HG03095 (cell line): Measurements from ENCODE around the gene TP53TG3B.
"Not testable (repeated sequence)": the region's sequence is repeated elsewhere in the genome, so short reads cannot be mapped to it uniquely, and the experiment has no call there.

Experiments
- ATAC-seq: cut with Tn5 transposase; IDR thresholded peaks from one replicate; pipeline ENCODE4 v1.9.1; 2021; ENCODE audit warnings: moderate library complexity; ENCODE audit not compliant: unreplicated experiment

The TP53TG3B gene, protein sequence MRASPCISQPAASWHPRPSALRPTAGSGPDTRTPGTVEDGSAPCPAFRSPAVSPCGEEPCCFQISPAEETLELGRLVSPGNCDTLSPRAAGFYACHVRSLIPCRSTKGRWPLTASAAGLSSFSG

DNA sequence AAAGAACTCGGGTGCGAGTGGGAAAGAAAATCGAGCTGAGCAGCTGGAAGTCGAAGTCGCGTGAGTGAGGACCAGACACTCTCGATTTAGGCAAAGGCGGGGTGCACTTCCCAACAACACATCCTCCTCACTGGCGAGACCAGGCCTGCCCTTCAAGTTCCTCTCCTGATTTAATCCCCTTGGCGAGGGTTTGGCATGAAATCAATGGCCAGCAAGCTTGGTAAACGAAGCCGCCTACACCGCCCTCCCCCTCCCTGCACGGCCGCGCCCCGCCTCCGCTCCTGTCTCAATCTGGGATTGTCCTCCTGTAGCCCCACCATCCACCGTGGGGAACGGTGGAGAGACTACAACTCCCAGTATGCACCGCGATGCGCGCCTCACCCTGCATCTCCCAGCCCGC lies at the start of gene TP53TG3B:
Gene TP53TG3B (plus strand): TSS at position 301 of the 400 bp plus-strand sequence. CDS start 68 bp downstream, at position 369.
- ATAC-seq: not testable (repeated sequence)

DNA sequence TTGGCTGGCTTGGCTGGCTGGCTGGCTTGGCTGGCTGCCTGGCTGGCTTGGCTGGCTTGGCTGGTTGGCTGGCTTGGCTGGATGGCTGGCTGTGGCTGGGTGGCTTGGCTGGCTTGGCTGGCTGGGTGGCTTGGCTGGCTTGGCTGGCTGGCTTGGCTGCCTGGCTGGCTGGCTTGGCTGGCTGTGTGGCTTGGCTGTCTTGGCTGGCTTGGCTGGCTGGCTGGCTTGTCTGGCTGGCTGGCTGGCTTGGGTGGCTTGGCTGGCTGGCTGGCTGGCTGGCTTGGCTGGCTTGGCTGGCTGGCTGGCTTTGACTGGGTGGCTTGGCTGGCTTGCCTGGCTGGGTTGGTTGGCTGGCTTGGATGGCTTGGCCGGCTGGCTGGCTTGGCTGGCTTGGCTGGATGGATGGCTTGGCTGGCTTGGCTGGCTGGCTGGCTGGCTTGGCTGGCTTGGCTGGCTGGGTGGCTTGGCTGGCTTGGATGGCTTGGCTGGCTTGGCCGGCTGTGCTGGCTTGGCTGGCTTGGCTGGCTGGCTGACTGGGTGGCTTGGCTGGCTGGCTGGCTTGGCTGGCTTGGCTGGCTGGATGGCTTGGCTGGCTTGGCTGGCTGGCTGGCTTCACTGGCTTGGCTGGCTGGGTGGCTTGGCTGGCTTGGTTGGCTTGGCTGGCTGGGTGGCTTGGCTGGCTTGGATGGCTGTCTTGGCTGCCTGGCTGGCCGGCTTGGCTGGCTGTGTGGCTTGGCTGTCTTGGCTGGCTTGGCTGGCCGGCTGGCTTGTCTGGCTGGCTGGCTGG lies 24.2 kb upstream of the TP53TG3B start:
- ATAC-seq: not testable (repeated sequence)

DNA sequence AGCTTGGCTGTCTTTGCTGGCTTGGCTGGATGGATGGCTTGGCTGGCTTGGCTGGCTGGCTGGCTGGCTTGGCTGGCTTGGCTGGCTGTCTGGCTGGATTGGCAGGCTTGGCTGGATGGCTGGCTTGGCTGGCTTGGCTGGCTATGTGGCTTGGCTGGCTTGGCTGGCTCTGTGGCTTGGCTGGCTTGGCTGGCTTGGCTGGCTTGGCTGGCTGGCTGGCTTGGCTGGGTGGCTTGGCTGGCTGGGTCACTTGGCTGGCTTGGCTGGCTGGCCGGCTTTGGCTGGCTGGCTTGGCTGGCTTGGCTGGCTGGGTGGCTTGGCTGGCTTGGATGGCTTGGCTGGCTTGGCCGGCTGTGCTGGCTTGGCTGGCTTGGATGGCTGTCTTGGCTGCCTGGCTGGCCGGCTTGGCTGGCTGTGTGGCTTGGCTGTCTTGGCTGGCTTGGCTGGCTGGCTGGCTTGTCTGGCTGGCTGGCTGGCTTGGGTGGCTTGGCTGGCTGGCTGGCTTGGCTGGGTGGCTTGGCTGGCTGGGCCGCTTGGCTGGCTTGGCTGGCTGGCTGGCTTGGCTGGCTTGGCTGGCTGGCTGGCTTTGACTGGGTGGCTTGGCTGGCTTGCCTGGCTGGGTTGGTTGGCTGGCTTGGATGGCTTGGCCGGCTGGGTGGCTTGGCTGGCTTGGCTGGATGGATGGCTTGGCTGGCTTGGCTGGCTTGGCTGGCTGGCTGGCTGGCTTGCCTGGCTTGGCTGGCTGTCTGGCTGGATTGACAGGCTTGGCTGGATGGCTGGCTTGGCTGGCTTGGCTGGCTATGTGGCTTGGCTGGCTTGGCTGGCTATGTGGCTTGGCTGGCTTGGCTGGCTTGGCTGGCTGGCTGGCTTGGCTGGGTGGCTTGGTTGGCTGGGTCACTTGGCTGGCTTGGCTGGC lies 22.8 kb upstream of the TP53TG3B start:
- not testable (repeated sequence) for ATAC-seq

DNA sequence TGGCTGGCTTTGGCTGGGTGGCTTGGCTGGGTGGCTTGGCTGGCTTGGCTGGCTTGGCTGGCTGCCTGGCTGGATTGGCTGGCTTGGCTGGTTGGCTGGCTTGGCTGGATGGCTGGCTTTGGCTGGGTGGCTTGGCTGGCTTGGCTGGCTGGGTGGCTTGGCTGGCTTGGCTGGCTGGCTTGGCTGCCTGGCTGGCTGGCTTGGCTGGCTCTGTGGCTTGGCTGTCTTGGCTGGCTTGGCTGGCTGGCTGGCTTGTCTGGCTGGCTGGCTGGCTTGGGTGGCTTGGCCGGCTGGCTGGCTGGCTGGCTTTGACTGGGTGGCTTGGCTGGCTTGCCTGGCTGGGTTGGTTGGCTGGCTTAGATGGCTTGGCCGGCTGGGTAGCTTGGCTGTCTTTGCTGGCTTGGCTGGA lies 22.1 kb upstream of the TP53TG3B start:
- not testable (repeated sequence) for ATAC-seq

DNA sequence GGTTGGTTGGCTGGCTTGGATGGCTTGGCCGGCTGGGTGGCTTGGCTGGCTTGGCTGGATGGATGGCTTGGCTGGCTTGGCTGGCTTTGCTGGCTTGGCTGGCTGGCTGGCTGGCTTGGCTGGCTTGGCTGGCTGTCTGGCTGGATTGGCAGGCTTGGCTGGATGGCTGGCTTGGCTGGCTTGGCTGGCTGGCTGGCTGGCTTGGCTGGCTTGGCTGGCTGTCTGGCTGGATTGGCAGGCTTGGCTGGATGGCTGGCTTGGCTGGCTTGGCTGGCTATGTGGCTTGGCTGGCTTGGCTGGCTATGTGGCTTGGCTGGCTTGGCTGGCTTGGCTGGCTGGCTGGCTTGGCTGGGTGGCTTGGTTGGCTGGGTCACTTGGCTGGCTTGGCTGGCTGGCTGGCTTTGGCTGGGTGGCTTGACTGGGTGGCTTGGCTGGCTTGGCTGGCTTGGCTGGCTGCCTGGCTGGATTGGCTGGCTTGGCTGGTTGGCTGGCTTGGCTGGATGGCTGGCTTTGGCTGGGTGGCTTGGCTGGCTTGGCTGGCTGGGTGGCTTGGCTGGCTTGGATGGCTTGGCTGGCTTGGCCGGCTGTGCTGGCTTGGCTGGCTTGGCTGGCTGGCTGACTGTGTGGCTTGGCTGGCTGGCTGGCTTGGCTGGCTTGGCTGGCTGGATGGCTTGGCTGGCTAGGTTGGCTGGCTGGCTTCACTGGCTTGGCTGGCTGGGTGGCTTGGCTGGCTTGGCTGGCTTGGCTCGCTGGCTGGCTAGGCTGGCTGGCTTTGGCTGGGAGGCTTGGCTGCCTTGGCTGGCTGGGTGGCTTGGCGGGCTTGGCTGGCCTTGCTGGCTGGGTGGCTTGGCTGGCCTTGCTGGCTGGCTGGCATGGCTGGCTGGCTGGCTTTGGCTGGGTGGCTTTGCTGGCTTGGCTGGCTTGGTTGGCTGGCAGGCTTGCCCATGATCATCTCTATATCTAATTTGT lies 21.3 kb upstream of the TP53TG3B start:
- ATAC-seq: not testable (repeated sequence)
